ENCODE measurements around the gene ZSWIM9. TPM values are rescaled to one million over a fixed set of nuclear protein-coding genes. Genes with fewer than 3 reads are reported as not detected.

The ZSWIM9 gene
- 10.3 and 11.8 TPM in 2 replicates for total RNA-seq
- long read RNA-seq, partial matches to known transcripts: 0 of 1 reads
- long read RNA-seq, other reads (novel, unspliced or antisense): 1 of 1 reads

GRCh38 chr19:48169939-48170803, at the start of gene ZSWIM9, which contains the start of gene LIG1:
ZSWIM9 (plus strand) TSS chr19:48170680; CDS start chr19:48171803, 1,123 bp downstream.
LIG1 (minus strand) TSS chr19:48170344; CDS start chr19:48165566, 4,778 bp downstream.
- H3K4me3 Mint-ChIP-seq (ENCODE audit: low read depth): peak within 1 kb of the TSS; percentile 94
- no peaks in the 10 kb centered on the region for H3K27me3 Mint-ChIP-seq
- H3K27ac Mint-ChIP-seq: peak within 1 kb of the TSS; percentile 98
- peak; percentile 88 for DNase-seq (ENCODE audit: low spot score, unreplicated experiment)
- H3K4me1 Mint-ChIP-seq (ENCODE audit: low read depth): peaks cover 12% of the 10 kb centered on the region
- peak; percentile 21 for TF ChIP-seq CTCF (IDR thresholded peaks at IDR 0.05; ENCODE audit: unreplicated experiment)
- no peaks in the 10 kb centered on the region for H3K9me3 Mint-ChIP-seq (ENCODE audit: low read depth)
- H3K36me3 Mint-ChIP-seq (ENCODE audit: insufficient read depth): peaks cover 12% of the 10 kb centered on the region

- Mint-ChIP-seq H3K4me1 (ENCODE audit: low read depth) (peaks cover 6% of the 10 kb centered on the region), H3K9me3 (ENCODE audit: low read depth) (no peaks in the 10 kb centered on the region), H3K4me3 (ENCODE audit: low read depth) (no peak overlapping the region), H3K27ac (no peak overlapping the region), H3K36me3 (ENCODE audit: insufficient read depth) (peaks cover 27% of the 10 kb centered on the region), H3K27me3 (no peaks in the 10 kb centered on the region)
- no peak for TF ChIP-seq CTCF (IDR thresholded peaks at IDR 0.05; ENCODE audit: unreplicated experiment)
- no peak for DNase-seq (ENCODE audit: low spot score, unreplicated experiment)
These were observed 49.4 kb upstream of the ZSWIM9 start for GRCh38 chr19:48121066-48121465.

- Mint-ChIP-seq H3K36me3 (ENCODE audit: insufficient read depth) (peaks cover 31% of the 10 kb centered on the region), H3K4me1 (ENCODE audit: low read depth) (peaks cover 6% of the 10 kb centered on the region), H3K9me3 (ENCODE audit: low read depth) (no peaks in the 10 kb centered on the region), H3K4me3 (ENCODE audit: low read depth) (no peak overlapping the region), H3K27me3 (no peaks in the 10 kb centered on the region), H3K27ac (peak overlapping the region; percentile 88)
- DNase-seq (ENCODE audit: low spot score, unreplicated experiment): no peak
- TF ChIP-seq CTCF (IDR thresholded peaks at IDR 0.05; ENCODE audit: unreplicated experiment): no peak
These were observed 48.5 kb upstream of the ZSWIM9 start for GRCh38 chr19:48121909-48122371.

GRCh38 chr19:48122421-48122820, 48.1 kb upstream of the ZSWIM9 start:
- Mint-ChIP-seq H3K27me3 (no peaks in the 10 kb centered on the region), H3K4me1 (ENCODE audit: low read depth) (peaks cover 6% of the 10 kb centered on the region), H3K36me3 (ENCODE audit: insufficient read depth) (peaks cover 34% of the 10 kb centered on the region), H3K27ac (peak overlapping the region; percentile 88), H3K4me3 (ENCODE audit: low read depth) (no peak overlapping the region), H3K9me3 (ENCODE audit: low read depth) (no peaks in the 10 kb centered on the region)
- TF ChIP-seq CTCF (IDR thresholded peaks at IDR 0.05; ENCODE audit: unreplicated experiment): no peak
- DNase-seq (ENCODE audit: low spot score, unreplicated experiment): no peak

- H3K27me3 Mint-ChIP-seq: no peaks in the 10 kb centered on the region
- H3K4me1 Mint-ChIP-seq (ENCODE audit: low read depth): peaks cover 6% of the 10 kb centered on the region
- no peak overlapping the region for H3K27ac Mint-ChIP-seq
- TF ChIP-seq CTCF (IDR thresholded peaks at IDR 0.05; ENCODE audit: unreplicated experiment): peak; percentile 44
- no peak overlapping the region for H3K4me3 Mint-ChIP-seq (ENCODE audit: low read depth)
- peaks cover 43% of the 10 kb centered on the region for H3K36me3 Mint-ChIP-seq (ENCODE audit: insufficient read depth)
- H3K9me3 Mint-ChIP-seq (ENCODE audit: low read depth): no peaks in the 10 kb centered on the region
- no peak for DNase-seq (ENCODE audit: low spot score, unreplicated experiment)
These were observed 46.4 kb upstream of the ZSWIM9 start for GRCh38 chr19:48123907-48124651.
